PFSK-1 (cell line): Measurements from ENCODE around the gene SH3BP1.
A peak's percentile ranks its signal among the peaks of the same experiment; 100 is the strongest.

Source experiments
- FOXP2 ChIP-seq: optimal IDR thresholded peaks from 2 replicates; pipeline ENCODE3; 2011; ENCODE audit warnings: borderline replicate concordance, control low read depth, inconsistent platforms; ENCODE audit not compliant: insufficient read depth; ENCODE audit errors: extremely low read length, extremely low read depth
- POLR2AphosphoS5 ChIP-seq: IDR thresholded peaks from 2 replicates; pipeline ENCODE4 v1.6.1; 2012; ENCODE audit warnings: low read depth, mild to moderate bottlenecking, control low read depth, low read length, moderate library complexity
- REST ChIP-seq, 2 experiments: IDR thresholded peaks; 2 replicates each; pipeline versions ENCODE4 v1.6.1 to v1.8.0; 2011 to 2012; ENCODE audit warnings: low read depth in 2 of 2, low read length in 2 of 2, control low read depth in 1 of 2, inconsistent platforms in 1 of 2, mild to moderate bottlenecking in 1 of 2, moderate library complexity in 1 of 2; ENCODE audit not compliant: insufficient read depth in 1 of 2
- TAF1 ChIP-seq: IDR thresholded peaks from 2 replicates; pipeline ENCODE4 v1.6.1; 2012; ENCODE audit warnings: low read length, control low read depth, borderline replicate concordance; ENCODE audit not compliant: insufficient read depth

GRCh38 chr22:37609240-37610152, 30.0 kb upstream of the SH3BP1 start:
- TF ChIP-seq TAF1 (peak; percentile 52; the same call in 1 of the 2 replicates), POLR2AphosphoS5 (no peak), REST (IDR thresholded peaks at IDR 0.05; ENCODE audit: insufficient read depth in 1 of 2, low read depth in 2 of 2, low read length in 2 of 2) (no peak), FOXP2 (no peak)
